Measurements from ENCODE around the gene C19orf85.

The C19orf85 gene

GRCh38 chr19:55474269-55475265 is 10.0 kb upstream of the C19orf85 start:
- DNase-seq: no peak

DNA sequence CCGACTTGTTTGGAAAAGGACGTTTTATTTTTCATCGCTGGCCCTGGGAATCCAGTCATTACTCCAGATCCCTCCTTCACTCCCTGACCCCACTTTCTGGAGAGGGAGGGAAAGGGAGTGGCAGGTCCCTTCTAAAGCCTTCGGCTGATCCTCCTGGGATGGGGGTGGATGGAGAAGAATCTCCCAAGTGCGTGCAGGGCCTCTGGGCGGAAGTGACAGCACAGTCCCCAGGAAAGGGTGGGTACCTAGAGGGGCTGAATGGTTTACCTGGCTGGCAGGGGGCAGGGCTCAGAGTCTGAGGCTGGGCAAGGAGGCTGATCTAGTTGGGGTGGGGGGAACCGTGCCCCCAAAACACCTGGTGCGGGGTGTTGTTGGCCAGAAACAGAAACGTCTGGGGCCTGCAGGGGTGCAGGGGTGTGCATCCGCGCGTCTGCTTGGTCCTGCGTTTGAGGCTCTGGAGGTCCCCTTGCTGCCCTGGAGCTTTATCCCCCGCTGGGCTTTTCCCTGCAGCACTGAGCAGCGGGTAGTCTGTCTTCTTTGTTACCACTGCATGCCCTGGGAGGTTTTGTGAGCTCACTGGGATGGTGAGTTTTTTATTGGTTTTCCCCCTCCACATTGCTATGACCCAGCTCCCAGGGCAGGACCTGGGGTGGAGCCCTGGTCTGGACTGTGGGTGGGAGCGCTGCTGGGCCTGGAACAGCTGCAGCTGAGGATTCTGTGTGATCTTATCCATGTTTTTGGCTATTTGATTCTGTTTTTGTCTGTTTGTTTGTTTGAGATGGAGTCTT is 8.9 kb upstream of the C19orf85 start:
- no peak for DNase-seq

GRCh38 chr19:55472463-55472862 is 7.9 kb upstream of the C19orf85 start:
- DNase-seq: no peak

GRCh38 chr19:55471266-55471665 is 6.7 kb upstream of the C19orf85 start:
- DNase-seq: no peak

GRCh38 chr19:55468054-55468393 is 3.5 kb upstream of the C19orf85 start:
- no peak for DNase-seq

DNA sequence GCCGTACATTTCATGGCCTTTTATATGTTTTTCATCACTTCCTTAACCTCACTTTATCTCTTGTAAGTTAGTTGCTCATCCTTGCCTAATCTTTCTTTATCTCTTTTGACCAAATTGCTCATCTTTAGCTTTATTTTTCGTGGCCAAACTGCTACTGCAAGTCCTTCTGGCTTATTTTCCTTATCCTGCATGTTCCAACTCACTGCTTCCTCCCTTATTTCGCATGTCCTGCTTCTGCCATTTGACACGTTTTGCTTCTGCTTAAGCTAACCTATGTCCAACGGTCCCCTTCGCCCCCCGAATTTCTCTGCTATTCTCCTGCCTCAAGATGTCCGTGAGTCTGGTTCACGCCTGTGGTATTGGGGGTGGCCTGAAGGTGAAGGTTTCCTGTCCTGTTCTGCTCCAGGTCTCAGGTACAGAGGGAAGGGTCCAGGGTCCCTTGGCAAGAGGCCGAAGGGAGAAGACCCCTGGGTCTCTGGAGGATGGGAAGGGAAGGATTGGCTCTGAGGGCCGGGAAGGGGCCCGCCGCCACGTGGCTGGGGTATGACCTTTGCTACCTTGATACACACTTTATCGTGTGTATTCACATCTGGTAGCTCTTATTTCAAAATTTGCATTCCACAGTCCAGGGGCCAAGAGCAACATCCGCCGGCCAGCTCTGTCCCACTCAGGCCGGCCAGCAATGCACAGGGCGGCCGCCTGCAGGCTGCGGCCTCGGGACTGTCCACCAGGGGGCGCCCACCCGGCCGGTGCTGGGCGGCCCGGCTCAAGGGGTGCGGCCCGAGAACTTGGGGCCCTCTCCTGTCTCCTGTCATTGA is 2.9 kb upstream of the C19orf85 start:
- peak; percentile 38 to 60 (median 46) for DNase-seq

GRCh38 chr19:55466241-55466614 is 1.7 kb upstream of the C19orf85 start:
- no peak for DNase-seq

GRCh38 chr19:55465460-55466240 is 1.1 kb upstream of the C19orf85 start:
- no peak for DNase-seq

- no peak for DNase-seq
Observed at GRCh38 chr19:55464039-55464661, 401 bp downstream of the C19orf85 start.

DNA sequence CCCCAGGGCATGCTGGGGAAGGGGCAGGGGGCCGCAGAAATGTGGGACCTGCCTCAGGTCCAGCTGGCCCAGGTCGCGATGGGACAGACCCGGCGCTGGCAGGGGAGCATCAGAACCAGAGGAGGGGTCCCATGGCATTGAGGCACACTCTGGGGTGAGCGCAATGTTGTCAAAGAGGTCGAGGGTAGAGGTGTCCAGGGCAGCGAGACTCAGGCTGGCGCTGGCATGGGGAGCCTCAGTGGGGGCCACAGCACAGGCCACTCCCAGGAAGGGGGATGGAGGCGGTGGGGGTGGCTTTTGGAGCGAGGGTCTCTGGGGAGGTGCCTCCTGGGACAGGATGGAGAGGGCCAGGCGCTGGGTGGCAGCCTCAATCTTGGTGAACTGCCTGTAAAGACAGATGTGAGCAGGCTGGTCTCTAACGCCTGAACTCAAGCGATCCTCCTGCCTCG is 944 bp downstream of the C19orf85 start:
- no peak for DNase-seq

DNA sequence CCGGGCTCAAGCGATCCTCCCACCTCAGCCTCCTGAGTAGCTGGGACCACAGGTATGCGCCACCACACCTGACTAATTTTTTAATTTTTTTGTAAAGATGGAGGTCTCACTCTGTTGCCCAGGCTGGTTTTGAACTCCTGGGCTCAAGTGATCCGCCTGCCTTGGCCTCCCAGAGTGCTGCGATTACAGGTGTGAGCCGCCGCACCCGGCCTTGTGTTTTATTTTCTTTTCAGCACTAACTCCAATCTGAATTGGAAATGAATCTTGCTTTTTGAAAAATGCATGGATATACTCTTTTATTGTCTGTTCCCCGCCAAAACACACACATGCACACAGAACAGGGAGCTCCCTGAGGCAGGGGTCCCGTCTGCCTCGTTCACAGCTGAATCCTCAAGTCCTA is 1.8 kb downstream of the C19orf85 start:
- DNase-seq: no peak

- no peak for DNase-seq
Observed at GRCh38 chr19:55461974-55462626, 2.5 kb downstream of the C19orf85 start.

GRCh38 chr19:55461259-55461973 is 3.1 kb downstream of the C19orf85 start, which contains the start of gene ISOC2:
TSS of gene ISOC2 (minus strand) at chr19:55461642. CDS start at chr19:55456486, 5,156 bp downstream.
- peak; percentile 100 for DNase-seq

DNA sequence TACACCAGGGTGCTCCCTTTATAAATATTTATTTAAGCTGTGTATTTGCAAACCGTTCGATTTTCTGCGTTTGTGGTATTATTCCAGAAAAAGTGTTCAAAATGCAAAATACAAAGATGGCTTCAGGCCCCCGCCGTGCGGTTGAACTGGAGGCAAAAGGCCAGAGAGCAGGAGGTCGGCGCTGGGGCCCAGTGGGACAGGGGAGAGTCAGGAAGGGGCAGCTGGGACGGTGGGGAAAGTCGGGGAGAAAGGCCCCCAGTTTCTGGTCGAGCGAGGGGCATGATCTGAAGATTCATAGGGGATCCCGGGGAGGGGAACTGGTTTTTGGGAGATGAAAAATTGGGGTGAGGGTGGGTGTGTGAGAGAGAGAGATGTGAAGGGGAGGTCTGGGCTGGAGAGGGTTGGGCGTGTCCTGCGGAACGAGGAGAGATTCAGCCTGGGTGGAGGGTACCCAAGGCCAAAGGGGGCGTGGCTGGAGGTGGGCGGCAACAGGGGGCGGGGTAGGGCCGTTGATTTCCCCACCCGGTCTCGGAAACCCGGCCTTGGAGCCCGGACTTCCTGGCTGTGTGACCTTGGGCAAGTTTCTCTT is 3.8 kb downstream of the C19orf85 start:
- DNase-seq: no peak

GRCh38 chr19:55459950-55460657 is 4.4 kb downstream of the C19orf85 start:
- no peak for DNase-seq

DNA sequence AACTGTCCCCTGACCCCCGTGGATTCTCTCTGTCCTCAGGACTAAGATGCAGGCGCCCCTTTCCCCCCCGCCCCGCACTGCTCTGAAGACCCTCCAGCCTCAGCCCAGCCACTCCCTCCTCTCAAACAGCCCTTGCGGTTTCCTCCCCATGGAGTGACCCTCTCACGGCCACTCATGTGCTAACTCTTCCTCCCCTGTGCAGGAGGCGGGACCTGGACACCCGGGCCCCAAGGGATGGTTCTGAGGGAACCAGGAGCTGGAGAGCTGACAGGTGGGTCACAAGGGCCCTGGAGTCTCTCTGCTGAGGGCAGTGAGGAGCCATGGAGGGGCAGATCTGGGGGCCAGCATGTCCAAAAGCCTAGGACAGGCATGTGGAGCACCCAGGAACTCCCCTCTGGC is 5.0 kb downstream of the C19orf85 start:
- DNase-seq: no peak

DNA sequence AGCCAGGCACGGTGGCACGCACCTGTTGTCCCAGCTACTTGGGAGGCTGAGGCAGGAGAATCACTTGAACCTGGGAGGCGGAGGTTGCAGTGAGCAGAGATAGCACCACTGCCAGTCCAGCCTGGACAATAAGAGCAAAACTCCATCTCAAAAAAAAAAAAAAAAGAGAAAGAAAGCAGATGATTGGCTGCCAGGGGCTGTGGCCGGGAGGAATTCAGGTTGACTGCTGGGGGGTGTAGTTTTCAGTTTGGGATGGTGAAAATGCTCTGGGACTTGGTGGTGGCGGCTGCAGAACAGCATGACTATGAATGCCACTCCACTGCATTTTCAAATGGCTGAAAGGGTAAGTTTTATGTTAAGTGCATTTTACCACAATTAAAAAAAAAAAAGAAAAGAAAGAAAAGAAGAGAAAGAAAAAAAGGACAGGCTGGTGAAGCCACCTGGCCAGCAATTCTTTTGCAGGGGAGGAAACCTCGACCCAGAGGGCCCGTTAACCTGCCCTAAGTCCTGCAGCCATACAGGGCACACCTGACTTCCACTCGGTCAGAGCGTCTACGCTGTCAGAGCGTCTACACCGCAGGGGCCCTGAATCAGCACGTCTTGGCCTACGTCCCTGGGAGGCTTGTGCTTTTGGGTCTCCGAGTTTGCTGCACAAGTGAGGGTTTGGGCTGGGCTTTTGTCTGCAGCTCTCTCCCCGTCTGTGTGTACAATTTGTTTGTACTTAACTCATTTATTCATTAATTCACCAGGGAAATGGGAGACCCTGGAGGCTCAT is 6.7 kb downstream of the C19orf85 start:
- DNase-seq: no peak

DNA sequence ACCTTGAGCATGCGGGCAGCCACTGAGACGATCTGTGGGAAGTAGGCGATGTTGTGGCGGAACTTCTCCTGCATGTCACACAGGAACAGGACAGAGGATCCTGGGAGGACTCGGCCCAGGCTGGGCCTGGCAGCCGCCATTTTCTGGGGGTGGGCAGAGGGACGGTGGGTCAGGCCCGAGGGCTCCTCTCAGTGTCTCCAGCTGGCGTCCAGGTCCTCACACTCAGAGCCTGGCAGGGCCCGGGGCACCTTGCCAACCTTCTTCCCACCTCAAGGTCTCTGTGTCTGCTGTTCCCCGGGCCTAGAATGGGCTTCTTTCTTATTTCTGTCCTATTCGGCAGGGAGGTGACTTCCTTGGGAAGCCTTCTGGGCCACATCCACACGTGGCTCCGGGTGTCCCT is 8.2 kb downstream of the C19orf85 start:
- DNase-seq: no peak

Data from activated CD4-positive, CD25-positive, alpha-beta regulatory T cell (primary cell).